Gastrocnemius medialis (tissue), 4 donors: ENCODE data around the gene HK1.

ENCODE experiments used
- CTCF ChIP-seq, 5 experiments: fragments of 450-650 bp in 3 of 5; fragments of 200-600 bp in 2 of 5; sonication (generic) in 2 of 5; IDR thresholded peaks in 4 of 5; conservative IDR thresholded peaks in 1 of 5; 1 replicate in 4 of 5; 2 replicates in 1 of 5; pipeline ENCODE4 v1.5.1; 2016 to 2019; ENCODE audit warnings: antibody characterized with exemption in 5 of 5, mild to moderate bottlenecking in 3 of 5, moderate library complexity in 3 of 5
- POLR2A ChIP-seq, 2 donors: fragments of 450-650 bp; IDR thresholded peaks; one replicate each; pipeline ENCODE4 v1.6.1; 2017; ENCODE audit warnings: antibody characterized with exemption in 2 of 2, mild to moderate bottlenecking in 2 of 2, moderate library complexity in 2 of 2

- TF ChIP-seq CTCF (IDR thresholded peaks at IDR 0.05 in 4 of 5, conservative IDR thresholded peaks at IDR 0.05 in 1 of 5) (no peak), POLR2A (IDR thresholded peaks at IDR 0.05) (no peak)
Measured at GRCh38 chr10:69335613-69336012, 57.3 kb downstream of the HK1 start.
